ENCODE data around the gene NPIPA2. TPM values are rescaled to one million over a fixed set of nuclear protein-coding genes. Genes with fewer than 3 reads are reported as not detected.
A peak's percentile ranks its signal among the peaks of the same experiment; 100 is the strongest.
"Not testable (repeated sequence)": the region's sequence is repeated elsewhere in the genome, so short reads cannot be mapped to it uniquely, and the experiment has no call there.

NPIPA2 gene
- total RNA-seq (1 to 10 TPM; 4.3 to 4.5 TPM), polyA plus RNA-seq (not detected), total RNA-seq (0 reads per million in 6 experiments)

- H3K4me3 Mint-ChIP-seq, H3K27me3 Mint-ChIP-seq, H3K9me3 Mint-ChIP-seq, H3K36me3 Mint-ChIP-seq, H3K27ac Mint-ChIP-seq, DNase-seq, POLR2A ChIA-PET, H3K4me1 Mint-ChIP-seq: not testable (repeated sequence)
- ATAC-seq, result peak; percentile 99 to 100
Measured at GRCh38 chr16:14742273-14743128, at the start of gene NPIPA2. Gene NPIPA2, plus strand, starts transcription at chr16:14742533. Its CDS starts 5,533 bp downstream, at chr16:14748066.

DNA sequence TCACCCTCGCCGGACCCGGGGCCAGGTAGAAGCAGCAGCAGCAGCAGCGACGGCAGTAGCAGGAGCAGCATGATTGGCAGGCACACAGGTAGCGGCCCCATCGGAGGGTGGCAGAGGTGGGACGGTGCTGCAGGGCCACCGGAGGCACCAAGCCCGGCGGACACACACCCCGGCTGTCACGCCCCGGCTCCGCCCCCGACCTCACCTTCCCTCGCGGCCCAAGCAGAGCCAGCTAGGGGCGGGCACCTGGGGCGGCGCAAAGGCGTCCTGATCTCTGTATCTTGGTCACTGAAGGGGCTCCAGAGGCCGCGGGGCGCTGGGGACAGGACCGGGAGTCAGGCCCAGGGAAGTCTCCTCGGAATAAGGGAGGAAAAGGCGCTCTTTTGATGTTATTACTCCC, 48.2 kb upstream of the NPIPA2 start, which contains the start of gene PLA2G10:
TSS of gene PLA2G10 (minus strand) at position 180 of the 400 bp plus-strand sequence. CDS start at position 101, 79 bp downstream.
- H3K9me3 Mint-ChIP-seq, DNase-seq, H3K4me1 Mint-ChIP-seq, H3K27me3 Mint-ChIP-seq, POLR2A ChIA-PET, H3K4me3 Mint-ChIP-seq, H3K36me3 Mint-ChIP-seq, H3K27ac Mint-ChIP-seq: not testable (repeated sequence)
- ATAC-seq, result peak in 1 of 2 donors; percentile 52

GRCh38 chr16:14701859-14702258, 40.5 kb upstream of the NPIPA2 start:
- POLR2A ChIA-PET, H3K27me3 Mint-ChIP-seq, DNase-seq, H3K9me3 Mint-ChIP-seq, H3K27ac Mint-ChIP-seq, H3K4me3 Mint-ChIP-seq, ATAC-seq, H3K4me1 Mint-ChIP-seq, H3K36me3 Mint-ChIP-seq: not testable (repeated sequence)

- H3K36me3 Mint-ChIP-seq, DNase-seq, H3K9me3 Mint-ChIP-seq, POLR2A ChIA-PET, H3K27me3 Mint-ChIP-seq, H3K4me1 Mint-ChIP-seq, ATAC-seq, H3K27ac Mint-ChIP-seq, H3K4me3 Mint-ChIP-seq: not testable (repeated sequence)
Measured at GRCh38 chr16:14702672-14703071, 39.7 kb upstream of the NPIPA2 start.

DNA sequence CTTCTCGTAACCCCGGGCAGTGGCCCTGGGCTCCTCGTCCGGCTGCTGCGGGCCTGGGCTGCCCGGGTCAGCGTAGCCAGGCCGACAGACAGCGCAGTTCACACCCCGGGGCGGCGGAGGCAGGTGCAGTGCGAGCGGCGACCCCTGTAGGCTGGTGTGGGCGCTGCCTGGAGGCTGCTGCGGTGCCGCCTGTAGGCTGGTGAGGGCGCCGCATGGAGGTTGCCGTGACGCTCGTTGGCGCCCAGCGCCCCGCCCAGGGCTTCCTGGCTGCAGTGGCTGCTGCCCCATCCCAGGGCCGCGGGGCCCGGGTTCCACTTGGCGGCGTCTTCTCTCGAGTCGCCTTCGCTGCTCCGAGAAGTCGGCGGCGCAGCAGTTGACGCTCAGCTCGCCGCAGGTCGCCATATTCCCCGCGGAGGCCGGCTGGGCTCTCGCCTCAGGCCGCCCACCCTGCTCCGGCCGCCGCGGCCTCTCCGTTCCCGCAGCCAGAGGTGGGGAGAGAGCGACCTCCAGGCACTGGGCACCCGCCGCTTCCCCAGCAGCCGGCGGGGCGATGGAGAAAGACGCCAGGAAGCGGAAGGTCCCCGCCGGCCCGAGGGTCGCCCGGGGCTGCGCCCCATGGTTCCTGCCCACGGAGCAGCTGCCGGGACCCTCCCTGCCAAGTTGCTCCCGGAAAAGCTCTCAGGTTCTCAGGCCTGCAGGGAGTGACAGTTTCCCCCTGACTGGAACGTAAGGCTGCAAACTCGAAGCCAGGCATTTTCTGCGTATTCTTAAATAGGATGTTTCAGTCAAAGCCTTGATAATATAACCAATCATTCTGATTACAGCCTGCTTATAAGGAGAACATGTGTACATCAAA, 38.9 kb upstream of the NPIPA2 start, which contains the start of gene NPIPA3:
TSS of gene NPIPA3 (plus strand) at position 256 of the 856 bp plus-strand sequence. CDS start 5,533 bp downstream, outside the sequence.
- H3K4me1 Mint-ChIP-seq, H3K27ac Mint-ChIP-seq, H3K9me3 Mint-ChIP-seq, DNase-seq, H3K36me3 Mint-ChIP-seq, H3K27me3 Mint-ChIP-seq, H3K4me3 Mint-ChIP-seq, POLR2A ChIA-PET: not testable (repeated sequence)
- ATAC-seq, result peak; percentile 99

GRCh38 chr16:14733233-14733632, 9.1 kb upstream of the NPIPA2 start:
- H3K36me3 Mint-ChIP-seq, POLR2A ChIA-PET, DNase-seq, H3K9me3 Mint-ChIP-seq, H3K27ac Mint-ChIP-seq, H3K27me3 Mint-ChIP-seq, H3K4me3 Mint-ChIP-seq, H3K4me1 Mint-ChIP-seq: not testable (repeated sequence)
- ATAC-seq, result peak in 1 of 2 donors; percentile 23

- H3K4me3 Mint-ChIP-seq, DNase-seq, H3K36me3 Mint-ChIP-seq, ATAC-seq, POLR2A ChIA-PET, H3K27ac Mint-ChIP-seq, H3K4me1 Mint-ChIP-seq, H3K27me3 Mint-ChIP-seq, H3K9me3 Mint-ChIP-seq: not testable (repeated sequence)
Measured at GRCh38 chr16:14740832-14741385, 1.4 kb upstream of the NPIPA2 start.

GRCh38 chr16:14741794-14742193, 539 bp upstream of the NPIPA2 start:
- ATAC-seq, DNase-seq, POLR2A ChIA-PET, H3K27me3 Mint-ChIP-seq, H3K4me1 Mint-ChIP-seq, H3K27ac Mint-ChIP-seq, H3K9me3 Mint-ChIP-seq, H3K36me3 Mint-ChIP-seq, H3K4me3 Mint-ChIP-seq: not testable (repeated sequence)

DNA sequence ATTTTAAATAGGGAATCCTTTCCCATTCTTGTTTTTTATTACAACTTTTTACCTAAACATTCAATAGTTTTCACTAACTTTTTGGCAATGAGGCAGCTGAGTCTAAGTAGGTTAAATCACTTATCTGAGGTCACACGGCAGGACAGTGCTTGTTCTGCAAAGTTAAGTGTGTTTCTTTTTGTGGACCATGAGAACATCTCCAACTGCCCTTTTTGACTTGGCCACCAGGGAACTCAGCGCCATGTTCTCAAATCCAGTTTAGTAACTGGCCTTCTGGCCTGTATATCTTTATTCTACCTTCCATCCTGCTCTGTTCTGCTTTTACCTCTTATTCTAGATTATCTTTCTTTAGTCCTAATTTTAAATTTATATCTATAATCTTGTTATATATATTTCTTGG, 31.3 kb downstream of the NPIPA2 start:
- not testable (repeated sequence) for H3K4me3 Mint-ChIP-seq

GRCh38 chr16:14775624-14776023, 33.3 kb downstream of the NPIPA2 start:
- POLR2A ChIA-PET, H3K4me1 Mint-ChIP-seq, H3K27me3 Mint-ChIP-seq, H3K4me3 Mint-ChIP-seq, H3K27ac Mint-ChIP-seq, H3K36me3 Mint-ChIP-seq, H3K9me3 Mint-ChIP-seq, DNase-seq, ATAC-seq: not testable (repeated sequence)

More for the DNA sequence above, 31.3 kb downstream of the NPIPA2 start:
- ATAC-seq, H3K27me3 Mint-ChIP-seq, H3K36me3 Mint-ChIP-seq, DNase-seq, H3K4me1 Mint-ChIP-seq, POLR2A ChIA-PET, H3K9me3 Mint-ChIP-seq, H3K27ac Mint-ChIP-seq: not testable (repeated sequence)

- H3K27ac Mint-ChIP-seq, ATAC-seq, H3K9me3 Mint-ChIP-seq, H3K27me3 Mint-ChIP-seq, POLR2A ChIA-PET, H3K4me1 Mint-ChIP-seq, H3K36me3 Mint-ChIP-seq, H3K4me3 Mint-ChIP-seq, DNase-seq: not testable (repeated sequence)
Measured at GRCh38 chr16:14776763-14777162, 34.4 kb downstream of the NPIPA2 start.

DNA sequence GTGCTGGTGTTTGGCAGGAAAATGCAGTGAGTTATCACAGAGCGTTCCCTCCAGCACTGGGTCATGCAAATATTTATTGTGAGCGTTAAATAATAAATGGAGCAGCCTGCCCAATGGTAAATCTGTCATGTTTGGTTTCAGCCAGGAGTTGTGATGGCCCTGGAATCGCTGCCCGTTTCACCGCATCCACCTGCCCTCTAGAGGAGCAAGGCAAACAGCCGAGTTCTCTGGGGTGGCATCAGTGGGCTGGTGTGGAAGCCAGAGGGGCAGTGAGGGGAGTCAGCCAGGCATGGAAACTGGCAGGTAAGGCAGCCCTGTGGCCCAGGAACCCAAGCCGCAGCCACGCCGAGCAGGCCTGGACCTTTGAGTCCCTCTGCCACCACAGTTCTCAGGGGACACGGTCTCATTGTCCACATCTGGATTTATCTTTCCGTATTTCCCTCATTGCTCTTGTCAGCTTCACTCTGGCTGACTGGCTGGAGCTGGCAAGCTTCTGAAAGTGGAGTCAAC, 37.1 kb downstream of the NPIPA2 start:
- H3K9me3 Mint-ChIP-seq, result not testable (repeated sequence)
- DNase-seq, result peak in 1 of 10 donors; percentile 16

GRCh38 chr16:14786180-14786579, 43.8 kb downstream of the NPIPA2 start:
- H3K4me3 Mint-ChIP-seq, ATAC-seq, H3K27ac Mint-ChIP-seq, H3K27me3 Mint-ChIP-seq, H3K4me1 Mint-ChIP-seq, POLR2A ChIA-PET, H3K9me3 Mint-ChIP-seq, H3K36me3 Mint-ChIP-seq, DNase-seq: not testable (repeated sequence)

More for the DNA sequence above, 37.1 kb downstream of the NPIPA2 start:
- H3K36me3 Mint-ChIP-seq, H3K4me1 Mint-ChIP-seq, H3K27me3 Mint-ChIP-seq, H3K4me3 Mint-ChIP-seq, ATAC-seq, H3K27ac Mint-ChIP-seq, POLR2A ChIA-PET: not testable (repeated sequence)
